GM23338 (cell line): ENCODE data around the gene KDM6A. TPM values are rescaled to one million over a fixed set of nuclear protein-coding genes. Genes with fewer than 3 reads are reported as not detected.

ENCODE experiments used
- ATAC-seq: fragments of 200-7000 bp; cut with Tn5 transposase; 3 replicates; pipeline ENCODE4 v1.9.1; 2020
- DNase-seq: peaks from one replicate; pipeline ENCODE4 v3.0.0-alpha.2; 2015; ENCODE audit warnings: low spot score
- H2AFZ ChIP-seq: fragments of 200-600 bp; sonication (generic); 2 replicates; pipeline ENCODE4 v1.8.0; 2016; ENCODE audit warnings: antibody characterized with exemption, mild to moderate bottlenecking, moderate library complexity
- H3F3A ChIP-seq: fragments of 200-600 bp; sonication (generic); replicated peaks from 2 replicates; pipeline ENCODE4 v1.8.0; 2017; ENCODE audit warnings: antibody characterized with exemption, mixed run types, low read depth
- H3K27ac ChIP-seq: fragments of 200-600 bp; sonication (generic); 2 replicates; pipeline ENCODE4 v1.6.1; 2016; ENCODE audit warnings: low read depth
- H3K27me3 ChIP-seq: fragments of 200-600 bp; sonication (generic); 2 replicates; pipeline ENCODE4 v1.8.0; 2016; ENCODE audit warnings: mild to moderate bottlenecking, mixed run types, moderate library complexity; ENCODE audit not compliant: insufficient read depth
- H3K36me3 ChIP-seq: fragments of 200-600 bp; sonication (generic); 2 replicates; pipeline ENCODE4 v1.8.0; 2016; ENCODE audit warnings: mild to moderate bottlenecking; ENCODE audit not compliant: insufficient read depth
- H3K4me1 ChIP-seq: fragments of 200-600 bp; sonication (generic); 2 replicates; pipeline ENCODE4 v1.8.0; 2016; ENCODE audit warnings: mild to moderate bottlenecking, moderate library complexity; ENCODE audit not compliant: insufficient read depth
- H3K4me2 ChIP-seq: fragments of 200-600 bp; sonication (generic); 2 replicates; pipeline ENCODE4 v1.7.1; 2017; ENCODE audit warnings: mixed run types
- H3K4me3 ChIP-seq: fragments of 200-600 bp; sonication (generic); 2 replicates; pipeline ENCODE4 v1.6.1; 2016; ENCODE audit warnings: mixed run types
- H3K79me2 ChIP-seq: fragments of 200-600 bp; sonication (generic); replicated peaks from 2 replicates; pipeline ENCODE4 v1.8.0; 2017; ENCODE audit warnings: mild to moderate bottlenecking; ENCODE audit not compliant: insufficient read depth
- H3K9me2 ChIP-seq: fragments of 200-600 bp; sonication (generic); 2 replicates; pipeline ENCODE4 v1.8.0; 2017; ENCODE audit not compliant: insufficient read depth
- H4K20me1 ChIP-seq: fragments of 200-600 bp; sonication (generic); replicated peaks from 2 replicates; pipeline ENCODE4 v1.8.0; 2017; ENCODE audit warnings: mild to moderate bottlenecking; ENCODE audit not compliant: insufficient read depth
- H3K27ac Mint-ChIP-seq: 2 replicates; pipeline ENCODE4 v1.8.0; 2020; ENCODE audit warnings: inconsistent platforms, mild to moderate bottlenecking, moderate library complexity, mixed read lengths
- H3K27me3 Mint-ChIP-seq: 3 replicates; pipeline ENCODE4 v1.8.0; 2022; ENCODE audit warnings: low read depth, mild to moderate bottlenecking, moderate library complexity, mixed read lengths, inconsistent platforms; ENCODE audit not compliant: insufficient read depth, poor library complexity
- H3K36me3 Mint-ChIP-seq: 3 replicates; pipeline ENCODE4 v1.8.0; 2021; ENCODE audit warnings: low read depth, mild to moderate bottlenecking, inconsistent platforms, moderate library complexity, mixed read lengths
- H3K4me1 Mint-ChIP-seq: 3 replicates; pipeline ENCODE4 v1.8.0; 2020; ENCODE audit warnings: mild to moderate bottlenecking, inconsistent platforms, mixed read lengths
- H3K4me3 Mint-ChIP-seq: 3 replicates; pipeline ENCODE4 v1.8.0; 2021; ENCODE audit warnings: moderate library complexity, mild to moderate bottlenecking, inconsistent platforms, mixed read lengths
- H3K9me3 Mint-ChIP-seq: 3 replicates; pipeline ENCODE4 v1.8.0; 2020; ENCODE audit warnings: moderate library complexity, mild to moderate bottlenecking, inconsistent platforms, mixed read lengths
- CREB1 ChIP-seq: fragments of 250-450 bp; sonication (Bioruptor Pico); IDR thresholded peaks from 2 replicates; pipeline ENCODE4 v1.5.0; 2020; ENCODE audit warnings: low read depth, mild to moderate bottlenecking, moderate library complexity
- CTCF ChIP-seq, 2 experiments: fragments of 200-600 bp in 1 of 2; sonication (generic) in 1 of 2; conservative IDR thresholded peaks; 2 replicates each; pipeline versions ENCODE4 v1.5.1 to v1.6.1; 2016 to 2017; ENCODE audit warnings: antibody characterized with exemption in 2 of 2, low read depth in 2 of 2, mild to moderate bottlenecking in 2 of 2, moderate library complexity in 1 of 2
- ETS1 ChIP-seq: IDR thresholded peaks from 2 replicates; pipeline ENCODE4 v1.6.1; 2016; ENCODE audit warnings: antibody characterized with exemption
- EZH2 ChIP-seq: fragments of 200-600 bp; sonication (generic); IDR thresholded peaks from one replicate; pipeline ENCODE4 v1.8.0; 2017; ENCODE audit warnings: antibody characterized with exemption, mild to moderate bottlenecking, low read depth; ENCODE audit not compliant: unreplicated experiment
- NANOG ChIP-seq: IDR thresholded peaks from 2 replicates; pipeline ENCODE4 v1.6.1; 2016; ENCODE audit warnings: antibody characterized with exemption, borderline replicate concordance
- POLR2AphosphoS5 ChIP-seq: IDR thresholded peaks from 2 replicates; pipeline ENCODE4 v1.6.1; 2016; ENCODE audit warnings: antibody characterized with exemption, low read depth
- ZNF114 ChIP-seq: fragments of 250-450 bp; sonication (Bioruptor Pico); IDR thresholded peaks from 2 replicates; pipeline ENCODE4 v1.5.0; 2020; ENCODE audit warnings: mild to moderate bottlenecking, moderate library complexity
- ZNF331 ChIP-seq: fragments of 250-450 bp; sonication (Bioruptor Pico); IDR thresholded peaks from 2 replicates; pipeline ENCODE4 v1.5.0; 2020; ENCODE audit warnings: low read depth, mild to moderate bottlenecking, moderate library complexity
- ZNF462 ChIP-seq: fragments of 250-450 bp; sonication (Bioruptor Pico); IDR thresholded peaks from 2 replicates; pipeline ENCODE4 v1.5.0; 2020; ENCODE audit warnings: mild to moderate bottlenecking, moderate library complexity
- polyA plus RNA-seq: library from polyadenylated mRNA; unstranded; fragments of >200 nt; fragmentation: Nextera tagmentation; extraction: Ambion mirVana; gene quantifications from 2 replicates; pipeline ENCODE4 v1.2.1, GENCODE V29; 2016
- total RNA-seq: library from RNA; depleted of rRNA; stranded (reverse); fragments of >200 nt; shearing (Covaris generic); gene quantifications from 2 replicates; pipeline ENCODE4 v1.2.3, GENCODE V29; 2014

KDM6A gene
- total and polyA plus RNA-seq, 2 experiments from 2014 or later = 22.8 to 102 TPM

- no peak overlapping the region for H3K4me3 Mint-ChIP-seq
- H3K36me3 ChIP-seq = peaks cover 37% of the 10 kb centered on the region
Measured at GRCh38 chrX:45068569-45068968, 195.6 kb downstream of the KDM6A start.

More at GRCh38 chrX:45068569-45068968, 195.6 kb downstream of the KDM6A start:
- no peaks in the 10 kb centered on the region for H3F3A ChIP-seq
- no peak for TF ChIP-seq CTCF (conservative IDR thresholded peaks at IDR 0.05; ENCODE audit: low read depth in 2 of 2)
- no peak for TF ChIP-seq CREB1 (CRISPR knock-in tag)
- TF ChIP-seq ZNF331 (CRISPR knock-in tag) = no peak
- TF ChIP-seq NANOG = no peak
- TF ChIP-seq ZNF114 = no peak
- TF ChIP-seq ZNF462 (CRISPR knock-in tag) = no peak
- no peak for TF ChIP-seq POLR2AphosphoS5
- no peak for TF ChIP-seq EZH2
- TF ChIP-seq ETS1 = no peak
- ATAC-seq = no peak
- H3K79me2 ChIP-seq = peaks cover 98% of the 10 kb centered on the region
- no peaks in the 10 kb centered on the region for H3K9me2 ChIP-seq
- no peak overlapping the region for H3K4me2 ChIP-seq
- H3K27ac ChIP-seq = no peak overlapping the region
- peaks cover 56% of the 10 kb centered on the region for H3K36me3 Mint-ChIP-seq
- no peaks in the 10 kb centered on the region for H3K27me3 ChIP-seq
- no peak for DNase-seq
- H4K20me1 ChIP-seq = peaks cover 13% of the 10 kb centered on the region; the same call in 1 of the 2 replicates
- H2AFZ ChIP-seq = no peak overlapping the region
- no peak overlapping the region for H3K4me3 ChIP-seq
- H3K27ac Mint-ChIP-seq = no peak overlapping the region
- H3K27me3 Mint-ChIP-seq = peaks cover 4% of the 10 kb centered on the region
- H3K9me3 Mint-ChIP-seq = no peaks in the 10 kb centered on the region; the same call in 2 of the 3 replicates
- H3K4me1 ChIP-seq = no peaks in the 10 kb centered on the region
- H3K4me1 Mint-ChIP-seq = peaks cover 6% of the 10 kb centered on the region; the same call in 1 of the 3 replicates
